Prostate gland (tissue), 2 donors: Measurements from ENCODE around the gene TSSC4.

Source experiments
- POLR2A ChIP-seq: fragments of 450-650 bp; IDR thresholded peaks from one replicate; pipeline ENCODE4 v1.6.1; 2016; ENCODE audit warnings: antibody characterized with exemption, mild to moderate bottlenecking
- TF ChIP-seq, protein P1 (sequence below), 4 experiments: fragments of 200-600 bp in 2 of 4; fragments of 450-650 bp in 2 of 4; sonication (generic) in 2 of 4; IDR thresholded peaks; 1 replicate in 3 of 4; 2 replicates in 1 of 4; pipeline ENCODE4 v1.5.1; 2016 to 2019; ENCODE audit warnings: antibody characterized with exemption in 4 of 4, mild to moderate bottlenecking in 2 of 4, moderate library complexity in 2 of 4

DNA sequence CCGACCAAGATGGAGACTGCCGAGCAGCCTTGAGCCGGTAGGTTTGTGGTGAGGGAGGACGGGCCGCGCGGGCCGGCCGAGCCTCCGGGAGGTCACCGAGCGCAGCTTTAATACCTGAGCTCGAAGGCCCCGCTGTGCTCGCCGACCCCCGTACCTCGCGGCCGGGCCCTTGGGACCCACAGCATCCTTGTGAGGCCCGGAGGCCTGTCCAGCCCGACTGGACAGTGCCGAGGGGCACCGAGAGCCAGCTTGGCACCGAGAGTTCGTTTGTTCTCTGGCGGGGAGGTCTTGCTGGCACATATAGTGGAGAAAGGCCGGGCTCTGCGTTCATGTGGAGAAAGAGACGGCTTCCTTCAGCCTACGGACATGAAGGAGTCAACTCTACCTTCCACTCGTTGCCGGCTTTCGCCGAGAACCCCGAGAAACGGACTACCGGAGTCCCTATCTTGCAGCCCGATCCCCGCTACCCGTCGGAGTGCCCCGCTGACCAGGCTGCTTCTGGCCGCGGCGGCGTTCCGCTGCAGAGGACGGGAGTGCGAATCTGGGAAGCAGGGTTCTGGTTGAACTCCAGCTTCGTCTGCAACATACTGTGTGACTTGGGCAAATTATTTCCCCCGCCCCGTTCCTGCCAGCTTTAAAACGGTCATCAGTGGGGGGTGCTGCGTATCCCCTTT lies 349 bp downstream of the TSSC4 start:
- TF ChIP-seq, protein P1, sequence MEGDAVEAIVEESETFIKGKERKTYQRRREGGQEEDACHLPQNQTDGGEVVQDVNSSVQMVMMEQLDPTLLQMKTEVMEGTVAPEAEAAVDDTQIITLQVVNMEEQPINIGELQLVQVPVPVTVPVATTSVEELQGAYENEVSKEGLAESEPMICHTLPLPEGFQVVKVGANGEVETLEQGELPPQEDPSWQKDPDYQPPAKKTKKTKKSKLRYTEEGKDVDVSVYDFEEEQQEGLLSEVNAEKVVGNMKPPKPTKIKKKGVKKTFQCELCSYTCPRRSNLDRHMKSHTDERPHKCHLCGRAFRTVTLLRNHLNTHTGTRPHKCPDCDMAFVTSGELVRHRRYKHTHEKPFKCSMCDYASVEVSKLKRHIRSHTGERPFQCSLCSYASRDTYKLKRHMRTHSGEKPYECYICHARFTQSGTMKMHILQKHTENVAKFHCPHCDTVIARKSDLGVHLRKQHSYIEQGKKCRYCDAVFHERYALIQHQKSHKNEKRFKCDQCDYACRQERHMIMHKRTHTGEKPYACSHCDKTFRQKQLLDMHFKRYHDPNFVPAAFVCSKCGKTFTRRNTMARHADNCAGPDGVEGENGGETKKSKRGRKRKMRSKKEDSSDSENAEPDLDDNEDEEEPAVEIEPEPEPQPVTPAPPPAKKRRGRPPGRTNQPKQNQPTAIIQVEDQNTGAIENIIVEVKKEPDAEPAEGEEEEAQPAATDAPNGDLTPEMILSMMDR (IDR thresholded peaks at IDR 0.05), result no peak
- peak; percentile 20 for TF ChIP-seq POLR2A
